Keratinocyte (primary cell): ENCODE measurements around the gene MBNL2. TPM values are rescaled to one million over a fixed set of nuclear protein-coding genes. Genes with fewer than 3 reads are reported as not detected.

Experiments
- DNase-seq: peaks from one replicate; pipeline ENCODE4 v3.0.0-alpha.2; 2011; ENCODE audit warnings: low read depth, missing footprints, low spot score
- FAIRE-seq: peaks from 2 replicates; lab custom pipeline; 2011; peaks lifted over from hg19 to GRCh38; lab: Jason Lieb, UNC
- H2AFZ ChIP-seq: 2 replicates; pipeline ENCODE4 v1.6.0; 2012; ENCODE audit warnings: low read length, control low read depth, inconsistent platforms; ENCODE audit not compliant: control insufficient read depth
- H3K27ac ChIP-seq: 2 replicates; pipeline ENCODE4 v1.5.1; 2011; ENCODE audit warnings: low read length; ENCODE audit not compliant: control insufficient read depth, insufficient read depth
- H3K27me3 ChIP-seq: 3 replicates; pipeline ENCODE4 v1.6.0; 2011; ENCODE audit warnings: low read length; ENCODE audit not compliant: control insufficient read depth, insufficient read depth; ENCODE audit errors: extremely low read depth
- H3K36me3 ChIP-seq, 2 experiments: 2 replicates in 1 of 2; 3 replicates in 1 of 2; pipeline ENCODE4 v1.5.1; 2011; ENCODE audit warnings: low read length in 2 of 2, mild to moderate bottlenecking in 1 of 2; ENCODE audit not compliant: control insufficient read depth in 2 of 2, insufficient read depth in 2 of 2; ENCODE audit errors: extremely low read depth in 1 of 2
- H3K4me1 ChIP-seq: 3 replicates; pipeline ENCODE4 v1.5.1; 2011; ENCODE audit warnings: low read length; ENCODE audit not compliant: control insufficient read depth, insufficient read depth; ENCODE audit errors: extremely low read depth
- H3K4me2 ChIP-seq: 3 replicates; pipeline ENCODE4 v1.6.0; 2011; ENCODE audit warnings: low read depth, low read length; ENCODE audit not compliant: control insufficient read depth, insufficient read depth; ENCODE audit errors: extremely low read depth
- H3K4me3 ChIP-seq, 3 experiments: fragments of 200-600 bp in 1 of 3; sonication (generic) in 1 of 3; 2 replicates in 2 of 3; 3 replicates in 1 of 3; pipeline ENCODE4 v1.5.1; 2011 to 2016; ENCODE audit warnings: low read length in 3 of 3, mild to moderate bottlenecking in 3 of 3, control low read depth in 2 of 3, inconsistent platforms in 1 of 3, low read depth in 1 of 3, mixed read lengths in 1 of 3, mixed run types in 1 of 3, moderate library complexity in 1 of 3; ENCODE audit not compliant: control insufficient read depth in 2 of 3, insufficient read depth in 2 of 3; ENCODE audit errors: extremely low read depth in 1 of 3
- H3K79me2 ChIP-seq: 2 replicates; pipeline ENCODE4 v1.6.0; 2012; ENCODE audit warnings: low read length; ENCODE audit not compliant: control insufficient read depth, insufficient read depth
- H3K9ac ChIP-seq: 3 replicates; pipeline ENCODE4 v1.6.0; 2011; ENCODE audit warnings: low read length; ENCODE audit not compliant: control insufficient read depth, insufficient read depth; ENCODE audit errors: extremely low read depth
- H3K9me1 ChIP-seq: 3 replicates; pipeline ENCODE4 v1.6.0; 2011; ENCODE audit warnings: low read length; ENCODE audit not compliant: control insufficient read depth, insufficient read depth; ENCODE audit errors: extremely low read depth
- H3K9me3 ChIP-seq: 2 replicates; pipeline ENCODE4 v1.5.1; 2012; ENCODE audit warnings: low read depth, low read length; ENCODE audit not compliant: control insufficient read depth
- H4K20me1 ChIP-seq: 3 replicates; pipeline ENCODE4 v1.6.0; 2011; ENCODE audit warnings: low read length; ENCODE audit not compliant: control insufficient read depth, insufficient read depth; ENCODE audit errors: extremely low read depth
- EZH2 ChIP-seq: IDR thresholded peaks from one replicate; pipeline ENCODE4 v1.6.1; 2012; ENCODE audit warnings: inconsistent platforms, mild to moderate bottlenecking, low read length, moderate library complexity
- dilution Hi-C: fragments of 300-500 bp; cut with MboI; formaldehyde crosslinking; loops from one replicate; pipeline ENCODE4 v1.7.0; 2020; ENCODE audit warnings: low sequenced_read_pairs; ENCODE audit not compliant: extremely low pct_ligation_motif_present
- polyA plus RNA-seq, 5 experiments: library from polyadenylated mRNA; depleted of rRNA in 3 of 5; stranded (reverse) in 3 of 5; stranded (forward) in 1 of 5; unstranded in 1 of 5; fragments of >200 nt; gene quantifications; 1 replicate in 1 of 5; 2 replicates in 3 of 5; 3 replicates in 1 of 5; pipeline versions ENCODE4 v1.2.1 to v1.2.3, GENCODE V29; 2011 to 2012; ENCODE audit warnings: missing spikeins in 2 of 5, low read depth in 1 of 5, low replicate concordance in 1 of 5
- TF ChIP-seq, protein P1 (sequence below), 3 experiments: IDR thresholded peaks in 1 of 3; conservative IDR thresholded peaks in 1 of 3; optimal IDR thresholded peaks in 1 of 3; 2 replicates in 2 of 3; 3 replicates in 1 of 3; pipeline versions ENCODE3 to v1.5.1; 2011; ENCODE audit warnings: low read length in 3 of 3, mild to moderate bottlenecking in 3 of 3, moderate library complexity in 2 of 3, control low read depth in 1 of 3, inconsistent platforms in 1 of 3; ENCODE audit not compliant: insufficient read depth in 2 of 3; ENCODE audit errors: extremely low read depth in 1 of 3

Gene MBNL2
- polyA plus RNA-seq, 1 donor (not counting 4 experiments of a cell fraction or from before 2014, with no cell fraction given): 28.4 TPM

GRCh38 chr13:97381189-97381588 is 159.1 kb downstream of the MBNL2 start:
- Histone ChIP-seq H4K20me1 (no peaks in the 10 kb centered on the region), H3K27ac (no peak overlapping the region), H3K9ac (no peak overlapping the region), H3K4me3 (no peak overlapping the region), H3K36me3 (peaks cover 3 to 11% of the 10 kb centered on the region in 2 experiments), H3K9me3 (no peaks in the 10 kb centered on the region), H2AFZ (no peak overlapping the region), H3K79me2 (no peaks in the 10 kb centered on the region), H3K9me1 (no peaks in the 10 kb centered on the region), H3K4me2 (no peak overlapping the region), H3K27me3 (no peaks in the 10 kb centered on the region), H3K4me1 (no peaks in the 10 kb centered on the region)
- dilution Hi-C loops: no loop called here
- no peak for FAIRE-seq
- TF ChIP-seq, protein P1, sequence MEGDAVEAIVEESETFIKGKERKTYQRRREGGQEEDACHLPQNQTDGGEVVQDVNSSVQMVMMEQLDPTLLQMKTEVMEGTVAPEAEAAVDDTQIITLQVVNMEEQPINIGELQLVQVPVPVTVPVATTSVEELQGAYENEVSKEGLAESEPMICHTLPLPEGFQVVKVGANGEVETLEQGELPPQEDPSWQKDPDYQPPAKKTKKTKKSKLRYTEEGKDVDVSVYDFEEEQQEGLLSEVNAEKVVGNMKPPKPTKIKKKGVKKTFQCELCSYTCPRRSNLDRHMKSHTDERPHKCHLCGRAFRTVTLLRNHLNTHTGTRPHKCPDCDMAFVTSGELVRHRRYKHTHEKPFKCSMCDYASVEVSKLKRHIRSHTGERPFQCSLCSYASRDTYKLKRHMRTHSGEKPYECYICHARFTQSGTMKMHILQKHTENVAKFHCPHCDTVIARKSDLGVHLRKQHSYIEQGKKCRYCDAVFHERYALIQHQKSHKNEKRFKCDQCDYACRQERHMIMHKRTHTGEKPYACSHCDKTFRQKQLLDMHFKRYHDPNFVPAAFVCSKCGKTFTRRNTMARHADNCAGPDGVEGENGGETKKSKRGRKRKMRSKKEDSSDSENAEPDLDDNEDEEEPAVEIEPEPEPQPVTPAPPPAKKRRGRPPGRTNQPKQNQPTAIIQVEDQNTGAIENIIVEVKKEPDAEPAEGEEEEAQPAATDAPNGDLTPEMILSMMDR (optimal IDR thresholded peaks at IDR 0.05 in 1 of 3, IDR thresholded peaks at IDR 0.05 in 1 of 3, conservative IDR thresholded peaks at IDR 0.05 in 1 of 3; ENCODE audit: extremely low read depth in 1 of 3, insufficient read depth in 2 of 3, low read length in 3 of 3): no peak
- no peak for TF ChIP-seq EZH2
- no peak for DNase-seq

DNA sequence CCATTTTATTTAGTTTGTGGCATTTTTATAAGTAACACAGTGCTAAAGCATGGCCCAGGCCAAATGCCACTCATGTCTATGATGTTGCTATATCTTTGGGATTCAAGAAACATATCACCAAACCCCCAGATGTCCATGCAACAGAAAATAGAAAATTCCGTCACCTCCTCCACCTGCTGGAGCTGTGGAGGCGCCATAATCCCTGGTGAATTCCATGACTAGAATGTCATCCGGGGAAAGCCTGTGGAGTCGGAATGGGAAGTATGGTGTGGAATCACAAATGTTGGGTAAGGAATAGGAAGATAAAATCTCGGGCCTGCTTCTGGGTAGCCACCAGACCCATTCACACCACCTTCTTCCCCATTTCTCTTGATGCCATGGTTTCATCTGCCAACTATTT is 160.1 kb downstream of the MBNL2 start:
- Histone ChIP-seq H2AFZ (no peak overlapping the region), H3K27me3 (no peaks in the 10 kb centered on the region), H3K9me3 (no peaks in the 10 kb centered on the region), H3K9me1 (no peaks in the 10 kb centered on the region), H3K79me2 (no peaks in the 10 kb centered on the region), H3K4me1 (no peaks in the 10 kb centered on the region), H3K36me3 (peaks cover 5 to 13% of the 10 kb centered on the region in 2 experiments), H3K9ac (no peak overlapping the region), H4K20me1 (no peaks in the 10 kb centered on the region), H3K4me2 (no peak overlapping the region), H3K27ac (no peak overlapping the region), H3K4me3 (no peak overlapping the region)
- no peak for TF ChIP-seq EZH2
- TF ChIP-seq, protein P1 (optimal IDR thresholded peaks at IDR 0.05 in 1 of 3, IDR thresholded peaks at IDR 0.05 in 1 of 3, conservative IDR thresholded peaks at IDR 0.05 in 1 of 3; ENCODE audit: extremely low read depth in 1 of 3, insufficient read depth in 2 of 3, low read length in 3 of 3): no peak
- DNase-seq: no peak
- dilution Hi-C loops: no loop called here
- no peak for FAIRE-seq
